Measurements from ENCODE around the gene AFG3L2.

DNA sequence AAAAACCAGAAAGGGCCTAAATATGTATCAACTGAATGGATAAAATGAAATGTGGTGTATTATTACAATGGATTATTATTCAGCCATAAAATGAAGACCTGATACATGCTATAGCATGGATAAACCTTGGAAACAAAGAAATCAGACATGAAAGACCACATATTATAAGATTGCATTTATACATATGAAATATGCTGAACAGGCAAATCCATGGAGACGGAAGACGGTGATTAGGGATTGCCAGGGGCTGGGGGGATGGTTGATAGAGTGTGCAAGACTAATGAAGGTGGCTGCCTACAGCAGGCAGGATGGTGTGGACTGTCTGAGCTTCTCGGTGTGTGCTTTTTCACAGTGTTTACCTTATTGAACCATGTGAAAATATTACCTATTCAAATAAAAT, 11.4 kb upstream of the AFG3L2 start:
- TF ChIP-seq, protein P1, sequence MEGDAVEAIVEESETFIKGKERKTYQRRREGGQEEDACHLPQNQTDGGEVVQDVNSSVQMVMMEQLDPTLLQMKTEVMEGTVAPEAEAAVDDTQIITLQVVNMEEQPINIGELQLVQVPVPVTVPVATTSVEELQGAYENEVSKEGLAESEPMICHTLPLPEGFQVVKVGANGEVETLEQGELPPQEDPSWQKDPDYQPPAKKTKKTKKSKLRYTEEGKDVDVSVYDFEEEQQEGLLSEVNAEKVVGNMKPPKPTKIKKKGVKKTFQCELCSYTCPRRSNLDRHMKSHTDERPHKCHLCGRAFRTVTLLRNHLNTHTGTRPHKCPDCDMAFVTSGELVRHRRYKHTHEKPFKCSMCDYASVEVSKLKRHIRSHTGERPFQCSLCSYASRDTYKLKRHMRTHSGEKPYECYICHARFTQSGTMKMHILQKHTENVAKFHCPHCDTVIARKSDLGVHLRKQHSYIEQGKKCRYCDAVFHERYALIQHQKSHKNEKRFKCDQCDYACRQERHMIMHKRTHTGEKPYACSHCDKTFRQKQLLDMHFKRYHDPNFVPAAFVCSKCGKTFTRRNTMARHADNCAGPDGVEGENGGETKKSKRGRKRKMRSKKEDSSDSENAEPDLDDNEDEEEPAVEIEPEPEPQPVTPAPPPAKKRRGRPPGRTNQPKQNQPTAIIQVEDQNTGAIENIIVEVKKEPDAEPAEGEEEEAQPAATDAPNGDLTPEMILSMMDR (IDR thresholded peaks at IDR 0.05) = no peak
- TF ChIP-seq POLR2A (IDR thresholded peaks at IDR 0.05) = no peak
